K562 treated with DMSO at 1 percent for 24 hours (cell line): ENCODE results near the gene PCDHA1. TPM values are rescaled to one million over a fixed set of nuclear protein-coding genes. Genes with fewer than 3 reads are reported as not detected.

Experiments
- total RNA-seq: library from RNA; unstranded; fragments of 300-600 nt; gene quantifications from 2 replicates; pipeline ENCODE4 v1.2.3, GENCODE V29; 2022; ENCODE audit warnings: low read depth; ENCODE audit not compliant: insufficient read depth

The PCDHA1 gene
- total RNA-seq, 1 experiment from 2014 or later = not detected

DNA sequence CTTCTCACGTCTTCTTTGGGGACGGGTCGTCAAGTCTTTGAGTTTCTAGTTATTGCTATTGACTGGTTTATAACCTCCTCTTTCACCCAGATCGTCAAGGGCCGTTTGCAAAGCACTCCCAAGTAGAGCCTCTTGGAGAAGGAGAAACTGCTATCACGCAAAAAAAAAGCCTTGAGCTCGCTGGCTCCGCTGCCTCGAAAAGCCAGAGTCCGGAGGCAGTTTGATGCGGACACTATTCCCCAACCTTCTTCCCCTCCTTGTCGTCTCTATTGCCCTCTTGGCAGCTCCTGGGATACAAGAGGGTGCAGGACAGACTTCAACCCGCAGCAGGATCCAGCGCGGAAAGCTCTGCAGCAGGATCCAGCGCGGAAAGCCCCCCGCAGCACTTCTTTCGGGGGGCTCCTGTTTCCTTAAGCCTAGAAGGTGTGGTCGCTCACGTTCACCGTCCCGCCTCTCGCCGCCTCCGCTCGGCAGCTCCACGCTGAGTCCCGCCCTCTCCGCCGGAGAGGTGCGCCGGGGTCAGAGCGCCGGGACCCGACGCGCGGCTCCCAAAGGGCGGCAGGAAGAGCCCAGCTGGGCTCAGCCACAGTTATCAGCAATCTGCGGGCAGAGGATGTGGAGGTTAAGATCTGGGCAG lies 140.0 kb downstream of the PCDHA1 start, which contains the start of gene PCDHAC1:
Gene PCDHAC1 (plus strand): TSS at position 494 of the 637 bp plus-strand sequence. CDS start 594 bp downstream, outside the sequence.

DNA sequence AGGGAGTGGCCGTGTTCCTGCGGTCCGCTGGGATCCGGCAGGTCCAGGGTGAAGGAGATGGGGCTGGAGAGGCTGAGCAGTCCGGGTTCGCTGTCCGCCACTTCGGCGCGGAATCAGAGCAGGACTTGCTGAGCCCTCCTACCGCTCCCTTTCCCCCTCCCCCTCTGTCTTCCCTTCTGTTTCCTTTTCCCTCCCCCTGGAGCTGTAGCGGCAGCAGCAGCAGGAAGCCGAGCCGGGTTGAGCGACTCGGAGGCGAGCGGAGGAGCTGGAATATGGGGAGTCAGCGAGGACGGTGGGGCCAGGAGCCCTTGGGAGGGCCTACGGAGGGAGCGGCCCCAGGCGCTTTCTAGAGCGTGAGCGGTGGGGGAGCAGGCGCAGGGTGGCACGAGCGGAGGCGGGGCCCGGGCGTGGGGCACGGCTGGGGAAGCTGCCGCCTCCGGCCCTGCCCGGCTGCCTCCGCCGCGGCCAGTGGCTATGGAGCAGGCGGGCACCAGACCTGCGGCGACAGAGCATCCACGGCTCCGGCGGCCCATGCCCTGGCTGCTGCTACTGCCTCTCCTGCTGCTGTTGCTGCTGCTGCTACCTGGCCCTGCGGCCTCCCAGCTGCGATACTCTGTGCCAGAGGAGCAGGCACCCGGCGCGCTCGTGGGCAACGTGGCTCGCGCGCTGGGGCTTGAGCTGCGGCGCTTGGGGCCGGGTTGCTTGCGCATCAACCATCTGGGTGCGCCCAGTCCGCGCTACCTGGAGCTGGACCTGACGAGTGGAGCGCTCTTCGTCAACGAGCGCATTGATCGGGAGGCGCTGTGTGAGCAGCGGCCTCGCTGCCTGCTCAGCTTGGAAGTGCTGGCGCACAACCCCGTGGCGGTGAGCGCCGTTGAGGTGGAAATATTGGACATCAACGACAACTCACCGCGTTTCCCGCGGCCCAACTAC lies 180.6 kb downstream of the PCDHA1 start, which contains the start of gene PCDHAC2:
Gene PCDHAC2 (plus strand): TSS at position 184 of the 933 bp plus-strand sequence. CDS start 291 bp downstream, at position 475.

DNA sequence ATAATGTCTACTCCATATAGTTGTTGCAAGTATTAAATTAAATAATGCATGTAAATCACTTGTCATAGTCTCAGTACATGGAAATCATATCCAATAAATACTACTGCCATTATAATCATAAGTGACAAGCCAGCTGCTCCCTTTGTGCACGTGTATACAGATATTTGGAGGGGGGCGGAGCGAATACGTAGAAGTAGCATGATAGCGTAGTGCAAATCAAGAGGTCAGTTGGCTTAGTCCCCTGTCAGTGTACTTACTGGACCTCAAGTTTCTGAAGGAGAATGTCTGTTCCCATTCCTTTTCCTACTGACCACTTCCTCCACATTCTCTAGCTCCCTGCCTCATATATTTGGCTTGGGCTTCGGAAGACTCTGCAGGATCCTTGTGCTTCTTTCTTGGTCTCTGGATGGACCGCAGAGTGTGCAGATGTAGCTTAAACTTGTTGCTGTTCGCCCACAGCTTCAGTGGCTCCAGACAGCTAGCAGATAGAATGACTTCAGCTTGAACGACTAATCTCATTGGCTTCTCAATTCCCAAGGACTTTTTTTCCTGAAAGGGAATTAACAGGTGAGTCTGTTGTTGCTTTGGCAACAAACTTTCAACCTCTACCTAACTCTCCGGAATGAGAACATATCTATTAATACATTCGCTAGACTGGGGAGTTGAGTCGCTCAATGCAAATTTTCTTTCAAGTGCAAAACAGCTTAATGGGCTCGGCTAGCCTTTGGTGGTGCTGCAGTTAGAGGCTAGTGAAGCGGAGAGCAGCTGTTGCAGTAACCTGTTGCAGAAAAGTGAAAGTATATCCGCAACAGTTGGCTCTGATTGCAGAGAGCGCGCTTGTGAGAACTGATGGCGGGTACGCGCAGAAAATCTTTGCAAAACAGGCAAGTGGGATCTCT lies 264.9 kb downstream of the PCDHA1 start, which contains the start of gene PCDHB1:
Gene PCDHB1 (plus strand): TSS at position 753 of the 899 bp plus-strand sequence. CDS start 97 bp downstream, at position 850.

Other genes with a start within 250 kb of the PCDHA1 start
- gene EIF4EBP3, start 238.5 kb upstream of the PCDHA1 start, total RNA-seq = 8.6 and 10.4 TPM in 2 replicates
- 33.9 and 34.7 TPM in 2 replicates for gene SRA1, start 228.7 kb upstream of the PCDHA1 start, total RNA-seq
- 15.1 and 17.3 TPM in 2 replicates for gene APBB3, start 221.5 kb upstream of the PCDHA1 start, total RNA-seq
- 166 and 171 TPM in 2 replicates for gene SLC35A4, start 221.3 kb upstream of the PCDHA1 start, total RNA-seq
- 1.1 and 1.6 TPM in 2 replicates for gene CD14, start 153.0 kb upstream of the PCDHA1 start, total RNA-seq
- gene TMCO6, start 146.7 kb upstream of the PCDHA1 start, total RNA-seq = 15.2 and 22.3 TPM in 2 replicates
- gene NDUFA2, start 138.5 kb upstream of the PCDHA1 start, total RNA-seq = 215 and 263 TPM in 2 replicates
- gene IK, start 138.3 kb upstream of the PCDHA1 start, total RNA-seq = 149 and 175 TPM in 2 replicates
- gene WDR55, start 121.2 kb upstream of the PCDHA1 start, total RNA-seq = 42.8 and 44.6 TPM in 2 replicates
- gene DND1, start 112.6 kb upstream of the PCDHA1 start, total RNA-seq = 2.2 and 4.9 TPM in 2 replicates
- 63.3 and 68.0 TPM in 2 replicates for gene HARS1, start 94.8 kb upstream of the PCDHA1 start, total RNA-seq
- gene HARS2, start 94.7 kb upstream of the PCDHA1 start, total RNA-seq = 19.8 and 20.5 TPM in 2 replicates
- gene ZMAT2, start 85.7 kb upstream of the PCDHA1 start, total RNA-seq = 44.2 and 45.1 TPM in 2 replicates
- gene PCDHA2, start 8.7 kb downstream of the PCDHA1 start, total RNA-seq = not detected in 2 replicates
- gene PCDHA3, start 14.9 kb downstream of the PCDHA1 start, total RNA-seq = not detected in 2 replicates
- gene PCDHA4, start 20.9 kb downstream of the PCDHA1 start, total RNA-seq = not detected in 2 replicates
- gene PCDHA5, start 35.5 kb downstream of the PCDHA1 start, total RNA-seq = 0.13 TPM in 1 of 2 replicates, not detected in the other
- not detected in 2 replicates for gene PCDHA6, start 41.8 kb downstream of the PCDHA1 start, total RNA-seq
- not detected in 2 replicates for gene PCDHA7, start 48.1 kb downstream of the PCDHA1 start, total RNA-seq
- gene PCDHA8, start 55.0 kb downstream of the PCDHA1 start, total RNA-seq = not detected in 2 replicates
- gene PCDHA9, start 62.2 kb downstream of the PCDHA1 start, total RNA-seq = not detected in 2 replicates
- not detected in 2 replicates for gene PCDHA10, start 69.8 kb downstream of the PCDHA1 start, total RNA-seq
- gene PCDHA11, start 82.8 kb downstream of the PCDHA1 start, total RNA-seq = not detected in 2 replicates
- gene PCDHA12, start 89.2 kb downstream of the PCDHA1 start, total RNA-seq = not detected in 2 replicates
- not detected in 2 replicates for gene PCDHA13, start 96.0 kb downstream of the PCDHA1 start, total RNA-seq
- gene PCDHAC1, start 140.2 kb downstream of the PCDHA1 start, total RNA-seq = not detected in 2 replicates
- gene PCDHAC2, start 180.3 kb downstream of the PCDHA1 start, total RNA-seq = not detected in 2 replicates